Measurements from ENCODE around the gene ENPP3.

ENPP3 gene

DNA sequence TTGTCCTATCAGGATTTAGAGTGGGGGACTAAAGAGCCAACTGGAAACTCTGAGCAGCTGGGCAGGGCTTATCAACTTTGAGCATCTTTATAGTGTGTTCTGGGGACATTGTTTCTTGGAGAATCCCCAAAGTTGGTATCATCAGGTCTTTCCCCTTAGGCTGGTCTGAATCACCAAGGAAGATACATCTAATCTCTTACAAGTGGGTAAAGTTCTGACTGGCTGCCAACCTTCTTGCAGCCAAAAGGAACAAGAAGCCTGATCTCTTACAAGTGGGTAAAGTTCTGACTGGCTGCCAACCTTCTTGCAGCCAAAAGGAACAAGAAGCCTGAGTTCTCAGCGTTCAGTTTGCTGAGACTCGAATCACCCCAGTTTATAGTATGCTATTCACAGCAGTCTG lies 7.5 kb upstream of the ENPP3 start:
- Histone ChIP-seq H3K36me3 (replicated peaks in 1 of 2; ENCODE audit: control insufficient read depth in 2 of 2, insufficient read depth in 2 of 2, low read length in 2 of 2) (peaks cover 0 to 15% of the 10 kb centered on the region in 2 donors), H3K18ac (ENCODE audit: low read length) (no peak overlapping the region), H3K9me3 (replicated peaks in 1 of 2; ENCODE audit: control insufficient read depth in 2 of 2, insufficient read depth in 1 of 2, low read depth in 1 of 2, low read length in 2 of 2) (no peaks in the 10 kb centered on the region), H2BK5ac (ENCODE audit: low read length) (no peak overlapping the region), H3K4me2 (ENCODE audit: insufficient read depth, low read length, poor library complexity, severe bottlenecking) (no peak overlapping the region), H2AK5ac (ENCODE audit: low read depth, low read length) (no peak overlapping the region), H2BK120ac (ENCODE audit: low read depth, low read length) (no peak overlapping the region), H2AFZ (ENCODE audit: low read length) (peak overlapping the region; percentile 84), H3K9ac (ENCODE audit: low read depth, low read length, poor library complexity) (no peak overlapping the region), H3K14ac (ENCODE audit: low read length) (no peak overlapping the region), H3K27me3 (ENCODE audit: control insufficient read depth in 3 of 3, insufficient read depth in 3 of 3, low read depth in 1 of 3, low read length in 3 of 3) (no peaks in the 10 kb centered on the region), H2BK12ac (ENCODE audit: low read length) (no peak overlapping the region), H3K23ac (ENCODE audit: low read depth, low read length, poor library complexity) (no peak overlapping the region), H3K79me1 (ENCODE audit: low read depth, low read length) (no peaks in the 10 kb centered on the region), H3K4me1 (ENCODE audit: control insufficient read depth in 2 of 2, insufficient read depth in 1 of 2, low read depth in 1 of 2, low read length in 2 of 2) (peaks cover 0 to 2% of the 10 kb centered on the region in 2 donors), H3K27ac (replicated peaks; ENCODE audit: low read length) (no peak overlapping the region), H4K91ac (ENCODE audit: low read depth, low read length, poor library complexity) (no peak overlapping the region), H2BK15ac (ENCODE audit: low read length) (no peak overlapping the region), H3K4ac (ENCODE audit: low read length) (no peak overlapping the region), H4K8ac (ENCODE audit: low read depth, low read length) (no peak overlapping the region), H3K4me3 (ENCODE audit: low read length in 2 of 2) (no peak overlapping the region)
- no peak for DNase-seq (ENCODE audit: low spot score)
- no CpG with 5 or more reads among the region's 2 CpGs for WGBS, 2 donors (ENCODE audit: extremely low coverage in 2 of 2, insufficient read length in 2 of 2, insufficient replicate concordance in 1 of 2)

DNA sequence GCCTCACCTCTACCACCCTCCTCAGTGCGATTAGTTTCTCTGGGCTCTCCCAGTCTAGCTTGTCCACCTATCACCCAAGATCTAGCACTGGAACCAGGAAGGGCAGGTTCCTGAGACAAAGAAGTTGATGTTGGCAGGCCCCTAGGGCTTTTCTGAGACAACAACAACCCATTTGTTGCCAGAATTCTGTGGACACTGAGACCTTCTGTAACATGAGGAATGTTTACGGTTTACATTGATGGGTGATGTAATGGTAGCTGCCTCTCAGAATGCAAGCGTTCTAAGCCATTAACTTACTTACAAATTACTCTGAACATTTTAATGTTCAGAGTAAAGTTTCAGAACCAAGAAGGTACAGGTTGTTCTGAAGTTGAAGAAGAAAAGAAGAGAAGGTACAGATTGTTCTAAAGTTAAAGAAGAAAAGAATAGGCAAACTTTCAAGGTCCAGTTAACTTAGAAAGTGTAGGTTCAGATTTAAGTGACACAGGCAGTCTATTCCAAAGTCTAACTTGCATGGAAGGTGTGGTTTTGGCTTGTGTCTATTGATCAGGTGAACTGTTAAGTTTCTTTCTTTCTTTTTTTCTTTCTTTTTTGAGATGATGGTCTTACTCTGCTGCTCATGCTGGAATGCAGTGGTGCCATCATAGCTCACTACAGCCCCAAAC lies 5.3 kb upstream of the ENPP3 start:
- Histone ChIP-seq H3K4me1 (ENCODE audit: control insufficient read depth in 2 of 2, insufficient read depth in 1 of 2, low read depth in 1 of 2, low read length in 2 of 2) (peaks cover 0 to 2% of the 10 kb centered on the region in 2 donors), H4K91ac (ENCODE audit: low read depth, low read length, poor library complexity) (no peak overlapping the region), H4K8ac (ENCODE audit: low read depth, low read length) (no peak overlapping the region), H3K9me3 (replicated peaks in 1 of 2; ENCODE audit: control insufficient read depth in 2 of 2, insufficient read depth in 1 of 2, low read depth in 1 of 2, low read length in 2 of 2) (no peaks in the 10 kb centered on the region), H3K23ac (ENCODE audit: low read depth, low read length, poor library complexity) (no peak overlapping the region), H3K4me2 (ENCODE audit: insufficient read depth, low read length, poor library complexity, severe bottlenecking) (no peak overlapping the region), H3K27ac (replicated peaks; ENCODE audit: low read length) (no peak overlapping the region), H2BK15ac (ENCODE audit: low read length) (no peak overlapping the region), H2BK120ac (ENCODE audit: low read depth, low read length) (no peak overlapping the region), H3K27me3 (ENCODE audit: control insufficient read depth in 3 of 3, insufficient read depth in 3 of 3, low read depth in 1 of 3, low read length in 3 of 3) (no peaks in the 10 kb centered on the region), H2AFZ (ENCODE audit: low read length) (no peak overlapping the region), H3K9ac (ENCODE audit: low read depth, low read length, poor library complexity) (no peak overlapping the region), H2BK12ac (ENCODE audit: low read length) (no peak overlapping the region), H2BK5ac (ENCODE audit: low read length) (no peak overlapping the region), H3K14ac (ENCODE audit: low read length) (no peak overlapping the region), H3K79me1 (ENCODE audit: low read depth, low read length) (no peaks in the 10 kb centered on the region), H3K4ac (ENCODE audit: low read length) (no peak overlapping the region), H2AK5ac (ENCODE audit: low read depth, low read length) (no peak overlapping the region), H3K36me3 (replicated peaks in 1 of 2; ENCODE audit: control insufficient read depth in 2 of 2, insufficient read depth in 2 of 2, low read length in 2 of 2) (no peaks in the 10 kb centered on the region), H3K4me3 (ENCODE audit: low read length in 2 of 2) (no peak overlapping the region), H3K18ac (ENCODE audit: low read length) (no peak overlapping the region)
- DNase-seq (ENCODE audit: low spot score): no peak
- WGBS, 2 donors (ENCODE audit: extremely low coverage in 2 of 2, insufficient read length in 2 of 2, insufficient replicate concordance in 1 of 2): no CpG with 5 or more reads among the region's 3 CpGs

DNA sequence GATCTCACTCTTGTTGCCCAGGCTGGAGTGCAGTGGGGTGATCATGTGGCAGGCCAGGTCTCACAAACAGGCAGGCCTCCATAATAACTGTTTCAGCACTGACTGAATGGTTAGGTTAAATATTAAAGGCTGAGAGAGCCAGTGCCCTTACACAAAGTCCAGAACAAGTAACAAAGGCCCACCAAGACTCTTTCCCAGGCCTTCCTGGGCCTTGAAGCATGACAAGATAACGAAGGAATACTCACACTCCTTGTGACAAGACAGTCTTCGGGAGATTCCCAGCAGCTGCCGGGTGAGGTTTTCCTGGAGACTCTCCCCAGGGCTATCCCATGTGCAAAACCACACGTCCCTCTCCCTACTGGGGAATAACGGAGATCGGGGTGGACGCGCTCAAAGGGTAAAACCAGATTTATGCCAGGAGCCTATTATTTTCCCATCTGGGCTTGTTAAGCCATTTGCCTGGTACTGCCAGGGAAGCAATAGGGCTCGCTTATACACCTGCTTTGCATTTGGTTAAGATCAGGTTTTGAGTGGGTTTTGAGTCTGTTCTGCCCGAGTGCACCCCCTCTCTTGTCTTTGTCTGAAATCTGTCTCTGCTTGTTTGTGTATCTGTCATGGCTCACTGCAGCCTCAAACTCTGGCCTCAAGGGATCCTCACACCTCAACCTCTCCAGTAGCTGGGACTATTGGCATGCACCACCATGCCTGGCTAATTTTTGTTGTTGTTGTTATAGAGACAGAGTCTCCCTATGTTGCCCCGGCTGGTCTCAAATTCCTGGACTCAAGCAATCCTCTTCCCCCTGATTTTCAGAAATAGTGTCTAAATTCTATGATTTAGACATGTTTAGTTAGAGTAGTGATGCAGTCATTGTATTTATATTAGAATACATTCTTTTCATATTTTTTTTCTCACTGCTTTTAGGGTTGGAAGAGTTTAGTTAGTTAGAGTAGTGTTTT lies 1.4 kb upstream of the ENPP3 start:
- Histone ChIP-seq H2AFZ (ENCODE audit: low read length) (peak overlapping the region; percentile 72), H2BK5ac (ENCODE audit: low read length) (no peak overlapping the region), H3K23ac (ENCODE audit: low read depth, low read length, poor library complexity) (no peak overlapping the region), H3K27ac (replicated peaks; ENCODE audit: low read length) (no peak overlapping the region), H3K79me1 (ENCODE audit: low read depth, low read length) (no peaks in the 10 kb centered on the region), H3K4me2 (ENCODE audit: insufficient read depth, low read length, poor library complexity, severe bottlenecking) (no peak overlapping the region), H2BK15ac (ENCODE audit: low read length) (no peak overlapping the region), H3K9ac (ENCODE audit: low read depth, low read length, poor library complexity) (no peak overlapping the region), H3K4ac (ENCODE audit: low read length) (no peak overlapping the region), H3K14ac (ENCODE audit: low read length) (no peak overlapping the region), H2BK120ac (ENCODE audit: low read depth, low read length) (no peak overlapping the region), H3K36me3 (replicated peaks in 1 of 2; ENCODE audit: control insufficient read depth in 2 of 2, insufficient read depth in 2 of 2, low read length in 2 of 2) (no peaks in the 10 kb centered on the region), H2AK5ac (ENCODE audit: low read depth, low read length) (no peak overlapping the region), H4K8ac (ENCODE audit: low read depth, low read length) (peak overlapping the region; percentile 65), H3K4me3 (ENCODE audit: low read length in 2 of 2) (no peak overlapping the region), H3K27me3 (ENCODE audit: control insufficient read depth in 3 of 3, insufficient read depth in 3 of 3, low read depth in 1 of 3, low read length in 3 of 3) (no peaks in the 10 kb centered on the region), H2BK12ac (ENCODE audit: low read length) (no peak overlapping the region), H3K4me1 (ENCODE audit: control insufficient read depth in 2 of 2, insufficient read depth in 1 of 2, low read depth in 1 of 2, low read length in 2 of 2) (no peaks in the 10 kb centered on the region), H3K18ac (ENCODE audit: low read length) (no peak overlapping the region), H4K91ac (ENCODE audit: low read depth, low read length, poor library complexity) (no peak overlapping the region), H3K9me3 (replicated peaks in 1 of 2; ENCODE audit: control insufficient read depth in 2 of 2, insufficient read depth in 1 of 2, low read depth in 1 of 2, low read length in 2 of 2) (no peaks in the 10 kb centered on the region)
- DNase-seq (ENCODE audit: low spot score): no peak
- no CpG with 5 or more reads among the region's 11 CpGs for WGBS, 2 donors (ENCODE audit: extremely low coverage in 2 of 2, insufficient read length in 2 of 2, insufficient replicate concordance in 1 of 2)

DNA sequence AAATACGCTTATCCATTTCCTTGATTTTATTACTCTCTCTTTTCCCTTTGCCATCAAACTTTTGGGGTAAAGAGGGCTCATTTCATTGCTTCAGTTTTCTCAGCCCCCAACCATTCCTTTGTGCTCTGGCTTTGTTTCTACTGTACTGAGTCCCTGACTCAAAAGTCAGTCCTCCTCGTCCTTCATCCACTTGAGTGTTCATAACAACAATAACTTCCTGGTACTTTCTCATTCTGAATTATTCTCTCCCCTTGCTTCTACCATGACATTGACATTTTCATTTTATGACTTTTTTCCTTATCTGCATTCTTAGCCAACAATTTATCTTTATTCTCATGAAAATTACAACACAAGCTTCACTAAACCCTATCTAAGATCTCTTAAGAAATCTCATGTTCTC lies 911 bp downstream of the ENPP3 start:
- no peaks in the 10 kb centered on the region for H3K79me1 ChIP-seq (ENCODE audit: low read depth, low read length)

More for the DNA sequence above, 911 bp downstream of the ENPP3 start:
- Histone ChIP-seq H3K27me3 (ENCODE audit: control insufficient read depth in 3 of 3, insufficient read depth in 3 of 3, low read depth in 1 of 3, low read length in 3 of 3) (no peaks in the 10 kb centered on the region), H3K9ac (ENCODE audit: low read depth, low read length, poor library complexity) (no peak overlapping the region), H2BK15ac (ENCODE audit: low read length) (no peak overlapping the region), H3K14ac (ENCODE audit: low read length) (no peak overlapping the region), H4K91ac (ENCODE audit: low read depth, low read length, poor library complexity) (no peak overlapping the region), H3K4me3 (ENCODE audit: low read length in 2 of 2) (no peak overlapping the region), H3K4ac (ENCODE audit: low read length) (no peak overlapping the region), H2AK5ac (ENCODE audit: low read depth, low read length) (no peak overlapping the region), H3K4me1 (ENCODE audit: control insufficient read depth in 2 of 2, insufficient read depth in 1 of 2, low read depth in 1 of 2, low read length in 2 of 2) (no peaks in the 10 kb centered on the region), H3K27ac (replicated peaks; ENCODE audit: low read length) (no peak overlapping the region), H2BK120ac (ENCODE audit: low read depth, low read length) (no peak overlapping the region), H3K23ac (ENCODE audit: low read depth, low read length, poor library complexity) (no peak overlapping the region), H4K8ac (ENCODE audit: low read depth, low read length) (no peak overlapping the region), H2BK12ac (ENCODE audit: low read length) (no peak overlapping the region), H3K9me3 (replicated peaks in 1 of 2; ENCODE audit: control insufficient read depth in 2 of 2, insufficient read depth in 1 of 2, low read depth in 1 of 2, low read length in 2 of 2) (no peaks in the 10 kb centered on the region), H3K4me2 (ENCODE audit: insufficient read depth, low read length, poor library complexity, severe bottlenecking) (no peak overlapping the region), H2BK5ac (ENCODE audit: low read length) (no peak overlapping the region), H2AFZ (ENCODE audit: low read length) (no peak overlapping the region), H3K36me3 (replicated peaks in 1 of 2; ENCODE audit: control insufficient read depth in 2 of 2, insufficient read depth in 2 of 2, low read length in 2 of 2) (no peaks in the 10 kb centered on the region), H3K18ac (ENCODE audit: low read length) (no peak overlapping the region)
- DNase-seq (ENCODE audit: low spot score): no peak
- 100% methylated on average over 1 of the region's 2 CpGs; no CpG with 5 or more reads in 1 of the 2 donors for WGBS, 2 donors (ENCODE audit: extremely low coverage in 2 of 2, insufficient read length in 2 of 2, insufficient replicate concordance in 1 of 2)

Measured in neuronal stem cell (in vitro differentiated cells).